GM12878 (cell line): Measurements from ENCODE around the gene OTUD6A.

Source experiments
- EP300 ChIP-seq, 2 experiments: fragments of 150-350 bp in 1 of 2; IDR thresholded peaks; 2 replicates each; pipeline ENCODE4 v1.6.1; 2011 to 2012; ENCODE audit warnings: low read depth in 2 of 2, low read length in 2 of 2, borderline replicate concordance in 1 of 2, improper control_type of control experiment in 1 of 2, inconsistent platforms in 1 of 2; ENCODE audit not compliant: control insufficient read depth in 1 of 2
- GABPA ChIP-seq: IDR thresholded peaks from 2 replicates; pipeline ENCODE4 v1.6.1; 2014; ENCODE audit warnings: antibody characterized with exemption, low read depth, mild to moderate bottlenecking, inconsistent platforms
- HCFC1 ChIP-seq: fragments of 150-350 bp; IDR thresholded peaks from 2 replicates; pipeline ENCODE4 v1.6.1; 2014; ENCODE audit warnings: low read length
- KDM1A ChIP-seq: fragments of 200-600 bp; sonication (generic); IDR thresholded peaks from 2 replicates; pipeline ENCODE4 v1.6.1; 2016; ENCODE audit warnings: borderline replicate concordance
- POLR2A ChIP-seq: IDR thresholded peaks from 2 replicates; pipeline ENCODE4 v1.6.1; 2011; ENCODE audit warnings: low read depth, mild to moderate bottlenecking, low read length
- RAD21 ChIP-seq: IDR thresholded peaks from 2 replicates; pipeline ENCODE4 v1.6.1; 2011; ENCODE audit warnings: mild to moderate bottlenecking, low read depth, low read length, moderate library complexity; ENCODE audit not compliant: insufficient read depth
- SIN3A ChIP-seq: IDR thresholded peaks from 2 replicates; pipeline ENCODE4 v1.6.1; 2012; ENCODE audit warnings: low read depth, low read length, improper control_type of control experiment
- YY1 ChIP-seq: IDR thresholded peaks from 2 replicates; pipeline ENCODE4 v1.6.1; 2011; ENCODE audit warnings: low read depth, mild to moderate bottlenecking, low read length
- ZZZ3 ChIP-seq: IDR thresholded peaks from 2 replicates; pipeline ENCODE4 v1.6.1; 2011; ENCODE audit warnings: low read depth; ENCODE audit not compliant: control insufficient read depth, insufficient read length
- TF ChIP-seq, protein P1 (sequence below), 3 experiments: IDR thresholded peaks in 2 of 3; conservative IDR thresholded peaks in 1 of 3; 2 replicates each; pipeline ENCODE4 v1.5.1; 2011; ENCODE audit warnings: low read depth in 3 of 3, low read length in 3 of 3, mild to moderate bottlenecking in 3 of 3, control low read depth in 2 of 3, moderate library complexity in 2 of 3, inconsistent platforms in 1 of 3, mixed read lengths in 1 of 3; ENCODE audit not compliant: control insufficient read depth in 2 of 3, insufficient read depth in 1 of 3; ENCODE audit errors: extremely low read depth in 1 of 3

DNA sequence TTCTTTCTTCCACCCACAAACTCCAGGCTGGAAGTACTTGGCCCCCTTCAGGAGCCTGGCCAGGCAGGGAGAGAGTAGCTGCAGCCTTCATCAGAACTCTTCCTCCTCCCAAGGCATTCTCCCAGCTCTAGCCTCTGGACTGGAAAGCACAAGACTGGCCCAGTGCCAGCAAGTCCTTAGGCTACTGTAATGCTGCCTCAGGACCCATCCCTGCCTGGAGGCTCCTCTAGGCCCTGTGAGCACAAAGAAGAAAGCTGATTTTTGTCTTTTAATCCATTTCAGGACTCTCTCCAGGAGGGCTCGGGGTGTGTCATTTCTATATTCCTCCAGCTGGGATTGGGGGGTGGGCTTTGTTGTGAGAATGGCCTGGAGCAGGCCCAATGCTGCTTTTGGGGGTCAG lies 23.3 kb upstream of the OTUD6A start:
- TF ChIP-seq, protein P1, sequence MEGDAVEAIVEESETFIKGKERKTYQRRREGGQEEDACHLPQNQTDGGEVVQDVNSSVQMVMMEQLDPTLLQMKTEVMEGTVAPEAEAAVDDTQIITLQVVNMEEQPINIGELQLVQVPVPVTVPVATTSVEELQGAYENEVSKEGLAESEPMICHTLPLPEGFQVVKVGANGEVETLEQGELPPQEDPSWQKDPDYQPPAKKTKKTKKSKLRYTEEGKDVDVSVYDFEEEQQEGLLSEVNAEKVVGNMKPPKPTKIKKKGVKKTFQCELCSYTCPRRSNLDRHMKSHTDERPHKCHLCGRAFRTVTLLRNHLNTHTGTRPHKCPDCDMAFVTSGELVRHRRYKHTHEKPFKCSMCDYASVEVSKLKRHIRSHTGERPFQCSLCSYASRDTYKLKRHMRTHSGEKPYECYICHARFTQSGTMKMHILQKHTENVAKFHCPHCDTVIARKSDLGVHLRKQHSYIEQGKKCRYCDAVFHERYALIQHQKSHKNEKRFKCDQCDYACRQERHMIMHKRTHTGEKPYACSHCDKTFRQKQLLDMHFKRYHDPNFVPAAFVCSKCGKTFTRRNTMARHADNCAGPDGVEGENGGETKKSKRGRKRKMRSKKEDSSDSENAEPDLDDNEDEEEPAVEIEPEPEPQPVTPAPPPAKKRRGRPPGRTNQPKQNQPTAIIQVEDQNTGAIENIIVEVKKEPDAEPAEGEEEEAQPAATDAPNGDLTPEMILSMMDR (IDR thresholded peaks at IDR 0.05 in 2 of 3, conservative IDR thresholded peaks at IDR 0.05 in 1 of 3; ENCODE audit: control insufficient read depth in 2 of 3, extremely low read depth in 1 of 3, insufficient read depth in 1 of 3, low read depth in 3 of 3, low read length in 3 of 3) = no peak
- no peak for TF ChIP-seq ZZZ3
- TF ChIP-seq GABPA = no peak
- TF ChIP-seq HCFC1 = no peak
- no peak for TF ChIP-seq KDM1A
- no peak for TF ChIP-seq RAD21
- no peak for TF ChIP-seq SIN3A
- no peak for TF ChIP-seq EP300 (IDR thresholded peaks at IDR 0.05; ENCODE audit: borderline replicate concordance in 1 of 2, control insufficient read depth in 1 of 2, low read depth in 2 of 2, low read length in 2 of 2)
- TF ChIP-seq YY1 = no peak
- TF ChIP-seq POLR2A = no peak
